Liver (tissue), 9 donors: ENCODE results near the gene WDR44. TPM values are rescaled to one million over a fixed set of nuclear protein-coding genes. Genes with fewer than 3 reads are reported as not detected.
A peak's percentile ranks its signal among the peaks of the same experiment; 100 is the strongest.

Experiments
- DNase-seq: peaks from one replicate; pipeline ENCODE4 v3.0.0-alpha.2; 2017; ENCODE audit warnings: low spot score
- H3K27ac ChIP-seq, 2 donors: one replicate each; pipeline ENCODE4 v1.7.0; 2013; ENCODE audit warnings: inconsistent platforms in 2 of 2, low read length in 2 of 2, control low read depth in 1 of 2, low read depth in 1 of 2, mild to moderate bottlenecking in 1 of 2
- H3K27me3 ChIP-seq, 4 donors: one replicate each; pipeline versions ENCODE4 v1.6.1 to v1.7.0; 2013; ENCODE audit warnings: low read length in 3 of 4, inconsistent platforms in 1 of 4, mild to moderate bottlenecking in 1 of 4, moderate library complexity in 1 of 4; ENCODE audit not compliant: control insufficient read depth in 4 of 4, insufficient read depth in 4 of 4
- H3K36me3 ChIP-seq, 4 donors: one replicate each; pipeline versions ENCODE4 v1.6.1 to v1.7.0; 2013; ENCODE audit warnings: low read length in 3 of 4, mild to moderate bottlenecking in 3 of 4, low read depth in 1 of 4, moderate library complexity in 1 of 4; ENCODE audit not compliant: control insufficient read depth in 4 of 4, insufficient read depth in 3 of 4
- H3K4me1 ChIP-seq, 4 donors: one replicate each; pipeline versions ENCODE4 v1.6.1 to v1.7.0; 2013; ENCODE audit warnings: low read length in 3 of 4, mild to moderate bottlenecking in 3 of 4, moderate library complexity in 1 of 4; ENCODE audit not compliant: control insufficient read depth in 4 of 4, insufficient read depth in 4 of 4
- H3K4me3 ChIP-seq, 3 donors: one replicate each; pipeline versions ENCODE4 v1.6.1 to v1.7.0; 2013; ENCODE audit warnings: low read length in 3 of 3, control low read depth in 1 of 3, low read depth in 1 of 3, mild to moderate bottlenecking in 1 of 3
- H3K9ac ChIP-seq, 2 donors: one replicate each; pipeline ENCODE4 v1.7.0; 2013; ENCODE audit warnings: low read length in 2 of 2, mild to moderate bottlenecking in 2 of 2, moderate library complexity in 2 of 2, control low read depth in 1 of 2, low read depth in 1 of 2
- H3K9me3 ChIP-seq, 4 donors: one replicate each; pipeline versions ENCODE4 v1.6.1 to v1.7.0; 2013; ENCODE audit warnings: low read length in 3 of 4; ENCODE audit not compliant: control insufficient read depth in 4 of 4
- FOXA1 ChIP-seq: IDR thresholded peaks from 2 replicates; pipeline ENCODE4 v1.6.1; 2016; ENCODE audit warnings: antibody characterized with exemption
- FOXA2 ChIP-seq: IDR thresholded peaks from 2 replicates; pipeline ENCODE4 v1.6.1; 2016; ENCODE audit warnings: antibody characterized with exemption
- HNF4A ChIP-seq, 2 donors: conservative IDR thresholded peaks; 2 replicates each; pipeline ENCODE4 v1.6.1; 2016; ENCODE audit warnings: antibody characterized with exemption in 2 of 2, mild to moderate bottlenecking in 2 of 2
- JUND ChIP-seq, 2 donors: IDR thresholded peaks; 2 replicates each; pipeline ENCODE4 v1.6.1; 2016; ENCODE audit warnings: antibody characterized with exemption in 2 of 2
- RXRA ChIP-seq, 2 donors: IDR thresholded peaks; 2 replicates each; pipeline ENCODE4 v1.6.1; 2017 to 2018; ENCODE audit warnings: antibody characterized with exemption in 2 of 2, mild to moderate bottlenecking in 1 of 2
- YY1 ChIP-seq: IDR thresholded peaks from 2 replicates; pipeline ENCODE4 v1.6.1; 2016; ENCODE audit warnings: antibody characterized with exemption, mild to moderate bottlenecking
- WGBS: extraction: QIAGEN DNeasy Blood & Tissue Kit; methylation state at CpG from one replicate; pipeline ENCODE4 v1.1.7; 2013; 5-methylcytosine and 5-hydroxymethylcytosine counted together
- polyA plus RNA-seq, 2 donors: library from polyadenylated mRNA; stranded (reverse) in 1 of 2; unstranded in 1 of 2; fragments of 200-250 nt in 1 of 2; fragments of >200 nt in 1 of 2; fragmentation: Nextera tagmentation in 1 of 2; extraction: Ambion mirVana in 1 of 2; gene quantifications; one replicate each; pipeline versions ENCODE4 v1.2.1 to v1.2.3, GENCODE V29; 2013 to 2015
- total RNA-seq, 2 donors: library from RNA; depleted of rRNA; stranded (reverse); fragments of >200 nt; gene quantifications; one replicate each; pipeline ENCODE4 v1.2.3, GENCODE V29; 2014
- TF ChIP-seq, protein P1 (sequence below): IDR thresholded peaks from 2 replicates; pipeline ENCODE4 v1.6.1; 2016; ENCODE audit warnings: antibody characterized with exemption
- TF ChIP-seq, protein P2 (sequence below): IDR thresholded peaks from 2 replicates; pipeline ENCODE4 v1.6.1; 2016; ENCODE audit warnings: antibody characterized with exemption
- TF ChIP-seq, protein P3 (sequence below): IDR thresholded peaks from 2 replicates; pipeline ENCODE4 v1.6.1; 2016; ENCODE audit warnings: antibody characterized with exemption, mild to moderate bottlenecking
- TF ChIP-seq, protein P4 (sequence below): fragments of 150-350 bp; IDR thresholded peaks from 2 replicates; pipeline ENCODE4 v1.5.1; 2017; ENCODE audit warnings: improper control_type of control experiment, low read depth, low read length; ENCODE audit not compliant: missing input control
- donor health status: healthy.
- donor health status: healthy.
- donor health status: healthy.
- donor health status: healthy.
- donor health status: healthy.

WDR44 gene
- total and polyA plus RNA-seq, 4 donors = 3.9 to 7.5 (median 5.5) TPM

DNA sequence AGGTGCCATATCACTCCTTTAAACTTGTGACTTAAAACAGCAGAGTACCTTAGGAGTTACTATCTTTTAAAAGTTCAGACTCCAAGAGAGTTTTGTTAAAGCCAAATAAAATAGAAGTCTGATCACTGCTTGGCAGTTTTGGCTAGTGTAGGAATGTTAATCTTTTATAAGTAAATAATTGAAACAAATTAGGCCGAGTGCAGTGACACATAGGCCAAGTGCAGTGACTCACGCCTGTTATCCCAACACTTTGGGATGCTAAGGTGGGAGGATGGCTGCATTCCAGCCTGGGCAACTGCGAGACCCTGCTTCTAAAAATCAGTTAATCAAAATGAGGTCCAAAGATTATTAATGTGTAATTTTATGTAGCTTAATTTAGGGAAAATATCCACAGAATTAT, 37.2 kb downstream of the WDR44 start:
- Histone ChIP-seq H3K27me3 (no peaks in the 10 kb centered on the region), H3K9me3 (no peaks in the 10 kb centered on the region), H3K4me1 (peaks cover 0 to 4% (median 1%) of the 10 kb centered on the region in 4 donors), H3K9ac (no peak overlapping the region), H3K27ac (no peak overlapping the region), H3K36me3 (no peaks in the 10 kb centered on the region), H3K4me3 (no peak overlapping the region)
- WGBS = 54% methylated on average over 3 of the region's 3 CpGs
- DNase-seq = no peak
- peak in 1 of 2 donors; percentile 16 for TF ChIP-seq JUND (IDR thresholded peaks at IDR 0.05)
- peak in 1 of 2 donors; percentile 49 for TF ChIP-seq RXRA (IDR thresholded peaks at IDR 0.05)
- TF ChIP-seq, protein P1, sequence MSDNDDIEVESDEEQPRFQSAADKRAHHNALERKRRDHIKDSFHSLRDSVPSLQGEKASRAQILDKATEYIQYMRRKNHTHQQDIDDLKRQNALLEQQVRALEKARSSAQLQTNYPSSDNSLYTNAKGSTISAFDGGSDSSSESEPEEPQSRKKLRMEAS = no peak

DNA sequence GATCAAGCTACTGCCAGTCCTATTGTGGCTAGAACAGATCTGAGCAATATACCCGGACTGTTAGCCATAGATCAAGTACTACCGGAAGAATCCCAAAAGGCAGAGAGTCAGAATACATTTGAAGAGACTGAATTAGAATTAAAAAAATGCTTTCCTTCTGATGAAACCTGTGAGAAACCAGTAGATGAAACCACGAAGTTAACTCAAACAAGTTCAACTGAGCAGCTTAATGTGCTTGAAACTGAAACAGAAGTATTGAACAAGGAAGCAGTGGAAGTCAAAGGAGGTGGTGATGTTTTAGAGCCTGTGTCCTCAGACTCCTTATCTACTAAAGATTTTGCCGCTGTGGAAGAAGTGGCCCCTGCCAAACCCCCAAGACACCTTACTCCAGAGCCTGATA, 46.8 kb downstream of the WDR44 start:
- Histone ChIP-seq H3K9me3 (no peaks in the 10 kb centered on the region), H3K27me3 (no peaks in the 10 kb centered on the region), H3K4me3 (no peak overlapping the region), H3K36me3 (peaks cover 0 to 4% (median 2%) of the 10 kb centered on the region in 4 donors), H3K9ac (no peak overlapping the region), H3K4me1 (no peaks in the 10 kb centered on the region), H3K27ac (no peak overlapping the region)
- no peak for TF ChIP-seq YY1
- TF ChIP-seq, protein P2, sequence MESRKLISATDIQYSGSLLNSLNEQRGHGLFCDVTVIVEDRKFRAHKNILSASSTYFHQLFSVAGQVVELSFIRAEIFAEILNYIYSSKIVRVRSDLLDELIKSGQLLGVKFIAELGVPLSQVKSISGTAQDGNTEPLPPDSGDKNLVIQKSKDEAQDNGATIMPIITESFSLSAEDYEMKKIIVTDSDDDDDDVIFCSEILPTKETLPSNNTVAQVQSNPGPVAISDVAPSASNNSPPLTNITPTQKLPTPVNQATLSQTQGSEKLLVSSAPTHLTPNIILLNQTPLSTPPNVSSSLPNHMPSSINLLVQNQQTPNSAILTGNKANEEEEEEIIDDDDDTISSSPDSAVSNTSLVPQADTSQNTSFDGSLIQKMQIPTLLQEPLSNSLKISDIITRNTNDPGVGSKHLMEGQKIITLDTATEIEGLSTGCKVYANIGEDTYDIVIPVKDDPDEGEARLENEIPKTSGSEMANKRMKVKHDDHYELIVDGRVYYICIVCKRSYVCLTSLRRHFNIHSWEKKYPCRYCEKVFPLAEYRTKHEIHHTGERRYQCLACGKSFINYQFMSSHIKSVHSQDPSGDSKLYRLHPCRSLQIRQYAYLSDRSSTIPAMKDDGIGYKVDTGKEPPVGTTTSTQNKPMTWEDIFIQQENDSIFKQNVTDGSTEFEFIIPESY = no peak
- TF ChIP-seq FOXA2 = no peak
- TF ChIP-seq, protein P1 = no peak
- TF ChIP-seq, protein P3, sequence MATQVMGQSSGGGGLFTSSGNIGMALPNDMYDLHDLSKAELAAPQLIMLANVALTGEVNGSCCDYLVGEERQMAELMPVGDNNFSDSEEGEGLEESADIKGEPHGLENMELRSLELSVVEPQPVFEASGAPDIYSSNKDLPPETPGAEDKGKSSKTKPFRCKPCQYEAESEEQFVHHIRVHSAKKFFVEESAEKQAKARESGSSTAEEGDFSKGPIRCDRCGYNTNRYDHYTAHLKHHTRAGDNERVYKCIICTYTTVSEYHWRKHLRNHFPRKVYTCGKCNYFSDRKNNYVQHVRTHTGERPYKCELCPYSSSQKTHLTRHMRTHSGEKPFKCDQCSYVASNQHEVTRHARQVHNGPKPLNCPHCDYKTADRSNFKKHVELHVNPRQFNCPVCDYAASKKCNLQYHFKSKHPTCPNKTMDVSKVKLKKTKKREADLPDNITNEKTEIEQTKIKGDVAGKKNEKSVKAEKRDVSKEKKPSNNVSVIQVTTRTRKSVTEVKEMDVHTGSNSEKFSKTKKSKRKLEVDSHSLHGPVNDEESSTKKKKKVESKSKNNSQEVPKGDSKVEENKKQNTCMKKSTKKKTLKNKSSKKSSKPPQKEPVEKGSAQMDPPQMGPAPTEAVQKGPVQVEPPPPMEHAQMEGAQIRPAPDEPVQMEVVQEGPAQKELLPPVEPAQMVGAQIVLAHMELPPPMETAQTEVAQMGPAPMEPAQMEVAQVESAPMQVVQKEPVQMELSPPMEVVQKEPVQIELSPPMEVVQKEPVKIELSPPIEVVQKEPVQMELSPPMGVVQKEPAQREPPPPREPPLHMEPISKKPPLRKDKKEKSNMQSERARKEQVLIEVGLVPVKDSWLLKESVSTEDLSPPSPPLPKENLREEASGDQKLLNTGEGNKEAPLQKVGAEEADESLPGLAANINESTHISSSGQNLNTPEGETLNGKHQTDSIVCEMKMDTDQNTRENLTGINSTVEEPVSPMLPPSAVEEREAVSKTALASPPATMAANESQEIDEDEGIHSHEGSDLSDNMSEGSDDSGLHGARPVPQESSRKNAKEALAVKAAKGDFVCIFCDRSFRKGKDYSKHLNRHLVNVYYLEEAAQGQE = no peak
- TF ChIP-seq, protein P4, sequence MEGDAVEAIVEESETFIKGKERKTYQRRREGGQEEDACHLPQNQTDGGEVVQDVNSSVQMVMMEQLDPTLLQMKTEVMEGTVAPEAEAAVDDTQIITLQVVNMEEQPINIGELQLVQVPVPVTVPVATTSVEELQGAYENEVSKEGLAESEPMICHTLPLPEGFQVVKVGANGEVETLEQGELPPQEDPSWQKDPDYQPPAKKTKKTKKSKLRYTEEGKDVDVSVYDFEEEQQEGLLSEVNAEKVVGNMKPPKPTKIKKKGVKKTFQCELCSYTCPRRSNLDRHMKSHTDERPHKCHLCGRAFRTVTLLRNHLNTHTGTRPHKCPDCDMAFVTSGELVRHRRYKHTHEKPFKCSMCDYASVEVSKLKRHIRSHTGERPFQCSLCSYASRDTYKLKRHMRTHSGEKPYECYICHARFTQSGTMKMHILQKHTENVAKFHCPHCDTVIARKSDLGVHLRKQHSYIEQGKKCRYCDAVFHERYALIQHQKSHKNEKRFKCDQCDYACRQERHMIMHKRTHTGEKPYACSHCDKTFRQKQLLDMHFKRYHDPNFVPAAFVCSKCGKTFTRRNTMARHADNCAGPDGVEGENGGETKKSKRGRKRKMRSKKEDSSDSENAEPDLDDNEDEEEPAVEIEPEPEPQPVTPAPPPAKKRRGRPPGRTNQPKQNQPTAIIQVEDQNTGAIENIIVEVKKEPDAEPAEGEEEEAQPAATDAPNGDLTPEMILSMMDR = no peak
- no peak for TF ChIP-seq HNF4A (conservative IDR thresholded peaks at IDR 0.05)
- TF ChIP-seq FOXA1 = no peak
- WGBS = 92% methylated on average over 4 of the region's 4 CpGs
- no peak for DNase-seq
